GM12864 (cell line): Measurements from ENCODE around the gene GJA3.

Experiments
- DNase-seq: peaks from one replicate; pipeline ENCODE4 v3.0.0-alpha.2; 2011; ENCODE audit warnings: low read depth
- H3K4me3 ChIP-seq: 2 replicates; pipeline ENCODE4 v1.5.1; 2011; ENCODE audit warnings: mild to moderate bottlenecking, low read depth, low read length, control low read depth
- TF ChIP-seq, protein P1 (sequence below): IDR thresholded peaks from 2 replicates; pipeline ENCODE4 v1.5.1; 2011; ENCODE audit warnings: low read depth, mild to moderate bottlenecking, moderate library complexity, low read length, control low read depth, inconsistent platforms; ENCODE audit errors: missing control alignments

The GJA3 gene

DNA sequence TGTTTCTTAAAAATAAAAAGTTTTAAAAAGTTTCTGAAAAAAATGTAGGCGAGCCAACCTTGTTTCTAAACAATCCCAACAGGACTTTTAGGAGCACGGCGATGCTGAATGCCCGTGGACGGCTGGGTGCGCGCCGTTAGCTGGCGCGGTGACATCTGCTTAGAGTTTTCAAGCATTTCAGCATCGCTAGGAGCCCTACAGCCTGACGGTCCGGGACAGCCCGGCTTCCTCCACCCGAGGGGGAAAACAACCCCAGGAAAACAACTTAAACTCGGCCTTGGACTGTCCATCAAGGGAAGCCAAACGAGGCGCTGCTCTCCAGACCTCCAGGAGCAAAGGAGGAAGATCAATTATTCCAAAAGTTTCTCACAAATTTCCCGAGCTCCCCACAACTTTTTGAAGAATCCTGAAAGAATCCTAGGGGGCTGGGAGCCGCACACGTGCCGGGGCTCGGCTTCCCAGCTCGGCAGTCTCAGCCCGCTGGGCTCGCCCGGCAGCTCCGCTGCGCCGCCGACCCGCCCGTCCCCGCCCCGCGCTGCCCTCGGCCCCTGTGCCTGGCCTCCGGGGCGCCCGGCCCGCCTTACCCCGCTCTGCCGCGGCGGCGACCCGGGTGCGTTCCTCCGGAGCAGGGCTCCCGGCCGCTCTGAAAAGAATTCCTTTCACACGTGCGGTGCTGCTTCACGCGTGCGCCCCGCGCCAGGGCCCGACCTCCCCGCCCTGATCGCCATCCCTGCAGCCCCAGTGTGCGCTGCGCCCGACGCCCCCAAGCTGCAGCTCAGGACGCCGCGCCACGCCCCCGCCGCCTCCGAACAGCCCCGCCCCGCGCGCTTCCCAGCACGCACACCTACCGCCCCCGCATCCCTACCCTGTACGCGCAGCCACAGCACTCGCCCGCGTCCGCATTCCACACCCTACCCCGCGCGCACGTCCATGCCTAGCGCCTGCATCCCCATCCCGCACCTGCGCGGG, at the start of gene GJA3:
Gene GJA3, minus strand, starts transcription at position 747 of the 969 bp plus-strand sequence. CDS start 17,764 bp downstream, outside the sequence.
- no peak for DNase-seq
- TF ChIP-seq, protein P1, sequence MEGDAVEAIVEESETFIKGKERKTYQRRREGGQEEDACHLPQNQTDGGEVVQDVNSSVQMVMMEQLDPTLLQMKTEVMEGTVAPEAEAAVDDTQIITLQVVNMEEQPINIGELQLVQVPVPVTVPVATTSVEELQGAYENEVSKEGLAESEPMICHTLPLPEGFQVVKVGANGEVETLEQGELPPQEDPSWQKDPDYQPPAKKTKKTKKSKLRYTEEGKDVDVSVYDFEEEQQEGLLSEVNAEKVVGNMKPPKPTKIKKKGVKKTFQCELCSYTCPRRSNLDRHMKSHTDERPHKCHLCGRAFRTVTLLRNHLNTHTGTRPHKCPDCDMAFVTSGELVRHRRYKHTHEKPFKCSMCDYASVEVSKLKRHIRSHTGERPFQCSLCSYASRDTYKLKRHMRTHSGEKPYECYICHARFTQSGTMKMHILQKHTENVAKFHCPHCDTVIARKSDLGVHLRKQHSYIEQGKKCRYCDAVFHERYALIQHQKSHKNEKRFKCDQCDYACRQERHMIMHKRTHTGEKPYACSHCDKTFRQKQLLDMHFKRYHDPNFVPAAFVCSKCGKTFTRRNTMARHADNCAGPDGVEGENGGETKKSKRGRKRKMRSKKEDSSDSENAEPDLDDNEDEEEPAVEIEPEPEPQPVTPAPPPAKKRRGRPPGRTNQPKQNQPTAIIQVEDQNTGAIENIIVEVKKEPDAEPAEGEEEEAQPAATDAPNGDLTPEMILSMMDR = no peak
- H3K4me3 ChIP-seq = peak within 1 kb of the TSS; percentile 61

DNA sequence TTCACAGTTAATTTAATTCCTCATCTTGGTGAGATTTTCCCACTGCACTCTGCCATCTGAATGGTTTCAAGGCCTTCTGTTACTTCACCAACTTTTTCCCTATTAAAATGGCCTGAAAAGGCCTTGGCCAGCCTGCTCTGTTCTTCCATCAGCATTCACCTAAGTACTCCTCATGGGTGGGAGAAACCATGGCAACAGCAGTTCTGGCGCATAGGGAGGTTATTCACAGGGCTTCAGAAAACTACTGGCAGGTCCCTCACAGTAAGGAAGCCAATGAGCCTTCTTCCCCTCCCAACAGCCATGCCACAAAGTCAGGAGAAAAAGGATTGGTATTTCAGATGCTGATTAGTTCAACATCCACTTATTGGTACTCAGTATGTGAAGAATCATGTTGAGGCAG, 49.1 kb upstream of the GJA3 start:
- TF ChIP-seq, protein P1 = no peak
- no peak for DNase-seq
- H3K4me3 ChIP-seq = no peak overlapping the region

DNA sequence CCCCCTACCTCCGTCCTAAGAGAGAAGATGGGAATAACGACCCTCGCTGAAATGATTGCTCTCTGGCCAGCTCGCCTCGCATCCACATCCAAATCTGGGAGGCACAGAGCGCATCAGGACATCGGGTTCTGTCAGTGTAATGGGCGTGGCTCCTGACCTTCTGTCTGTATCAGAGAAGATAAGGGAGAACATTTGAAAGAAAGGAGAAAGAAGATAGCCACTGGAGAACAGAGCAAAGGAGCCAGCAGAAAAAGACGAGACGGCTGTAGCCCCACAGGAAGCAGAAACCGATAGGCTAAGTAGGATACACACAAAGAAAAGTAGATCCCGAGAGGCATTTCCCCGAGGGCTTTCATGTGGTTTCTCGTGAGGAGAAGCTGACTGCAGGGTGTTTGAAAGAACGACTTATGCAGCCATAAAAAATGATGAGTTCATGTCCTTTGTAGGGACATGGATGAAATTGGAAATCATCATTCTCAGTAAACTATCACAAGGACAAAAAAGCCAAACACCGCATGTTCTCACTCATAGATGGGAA, 45.9 kb upstream of the GJA3 start:
- TF ChIP-seq, protein P1 = no peak
- no peak overlapping the region for H3K4me3 ChIP-seq
- no peak for DNase-seq

DNA sequence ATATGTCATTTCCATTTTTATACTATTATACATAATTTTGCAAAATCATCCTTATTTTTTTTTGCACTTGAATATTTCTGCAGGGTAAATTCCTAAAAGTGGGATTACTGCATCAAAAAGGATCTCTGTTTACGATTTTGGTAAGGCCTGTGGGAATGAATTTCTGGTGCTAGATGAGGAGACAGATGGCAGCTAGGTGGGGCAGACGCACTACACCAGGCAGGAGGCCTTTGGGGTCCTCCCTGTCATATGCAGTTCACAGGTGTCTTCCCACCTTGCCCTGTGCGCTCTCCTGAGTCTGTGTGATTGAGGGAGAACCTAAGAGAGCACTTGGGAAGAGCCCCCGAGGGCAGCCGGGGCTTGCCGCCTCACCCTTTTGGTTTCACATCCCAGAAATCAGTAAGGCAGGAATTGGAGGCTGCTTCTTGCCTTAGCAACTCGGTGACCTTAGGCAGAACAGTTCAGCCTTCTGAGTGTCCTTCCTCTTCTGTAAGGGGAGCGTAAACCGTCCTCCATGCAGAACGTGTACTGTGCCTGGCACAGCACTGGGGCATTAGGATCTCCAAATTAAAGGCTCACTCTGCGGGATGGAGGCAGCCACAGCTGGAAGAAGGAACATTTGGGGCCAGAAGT, 45.3 kb upstream of the GJA3 start:
- TF ChIP-seq, protein P1 = no peak
- no peak overlapping the region for H3K4me3 ChIP-seq

DNA sequence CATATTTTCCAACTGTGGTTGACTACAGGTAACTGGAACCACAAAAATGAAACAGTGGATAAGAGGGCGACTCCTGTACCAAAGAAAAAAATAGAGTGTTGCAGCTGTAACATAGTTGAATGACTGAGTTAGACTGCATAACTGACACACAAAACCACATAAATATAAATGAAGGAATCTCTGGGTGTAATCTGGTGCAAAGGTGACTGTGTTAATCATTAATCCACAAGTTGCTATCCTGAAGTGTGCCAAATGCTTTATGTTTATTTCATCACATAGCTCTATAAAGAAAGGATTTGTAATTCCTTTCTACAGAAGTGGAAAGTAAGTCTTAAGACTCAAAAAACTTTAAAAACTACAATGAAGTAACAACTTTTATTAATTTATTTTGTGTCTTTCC, 37.9 kb upstream of the GJA3 start:
- DNase-seq = no peak
- TF ChIP-seq, protein P1 = no peak
- no peak overlapping the region for H3K4me3 ChIP-seq

More for the DNA sequence above, 45.3 kb upstream of the GJA3 start:
- no peak for DNase-seq

DNA sequence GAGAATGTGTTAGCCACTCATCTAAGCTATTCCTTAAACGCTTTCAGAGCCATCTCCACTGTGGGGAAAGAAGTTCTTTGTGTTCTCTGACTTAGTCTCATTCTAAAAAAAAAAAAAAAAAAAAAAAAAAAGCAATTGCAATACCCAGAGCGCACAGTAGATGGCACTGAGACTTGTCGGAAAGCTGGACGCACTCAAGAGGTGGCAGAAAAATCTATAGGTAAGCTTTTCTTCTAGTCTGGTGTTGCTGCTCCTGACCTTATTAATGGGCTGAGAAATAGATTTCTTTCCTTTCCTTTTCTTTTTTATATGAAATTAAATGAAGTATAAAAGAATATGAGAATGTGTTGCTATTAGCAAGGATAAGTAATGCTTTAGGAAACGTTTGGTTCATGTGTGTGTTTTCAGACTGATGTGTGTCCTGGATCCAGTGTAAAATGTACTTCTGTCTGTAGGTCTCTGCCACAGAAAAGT, 36.5 kb upstream of the GJA3 start:
- DNase-seq = no peak
- no peak overlapping the region for H3K4me3 ChIP-seq
- TF ChIP-seq, protein P1 = peak; percentile 78
